HG02943 (cell line): ENCODE results near the gene ACY1.

ENCODE experiments used
- ATAC-seq: cut with Tn5 transposase; IDR thresholded peaks from one replicate; pipeline ENCODE4 v1.9.1; 2021; ENCODE audit warnings: mild to moderate bottlenecking, low read depth, moderate library complexity; ENCODE audit not compliant: unreplicated experiment

Gene ACY1

GRCh38 chr3:51945926-51946705, 37.2 kb upstream of the ACY1 start:
- no peak for ATAC-seq

GRCh38 chr3:51946796-51947195, 36.5 kb upstream of the ACY1 start:
- ATAC-seq, result no peak

DNA sequence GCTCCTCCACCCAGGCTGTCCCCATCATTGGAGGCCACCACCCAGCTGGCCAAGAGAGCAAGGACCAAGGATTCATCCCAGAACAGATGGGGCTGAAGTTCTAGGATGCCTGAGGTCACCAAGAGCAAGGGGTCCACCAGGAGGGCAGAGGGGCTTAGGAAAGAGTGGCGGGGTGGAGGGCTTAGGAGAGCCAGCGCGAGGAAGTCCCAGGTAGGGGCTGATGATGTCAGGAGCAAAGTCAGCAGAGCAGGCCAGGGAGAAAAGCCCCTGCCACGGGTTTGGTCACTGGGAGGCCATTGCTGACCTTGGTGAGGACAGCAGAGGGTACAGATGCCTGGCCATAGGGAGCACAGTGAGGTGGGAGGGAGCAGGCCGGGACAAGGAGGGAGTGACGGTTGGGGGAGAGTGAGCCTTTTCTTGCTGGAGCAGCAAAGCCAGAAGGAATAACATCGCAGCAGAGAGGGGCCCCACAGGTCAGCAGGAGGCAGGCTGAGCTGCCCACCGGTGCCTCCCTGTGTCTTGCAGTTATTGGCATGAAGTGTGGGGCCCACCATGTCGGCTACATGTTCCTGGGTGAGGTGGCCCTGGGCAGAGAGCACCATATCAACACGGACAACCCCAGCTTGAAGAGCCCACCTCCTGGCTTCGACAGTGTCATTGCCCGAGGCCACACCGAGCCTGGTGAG, 36.0 kb upstream of the ACY1 start:
- no peak for ATAC-seq

- no peak for ATAC-seq
These were observed 35.2 kb upstream of the ACY1 start for GRCh38 chr3:51948016-51948580.

DNA sequence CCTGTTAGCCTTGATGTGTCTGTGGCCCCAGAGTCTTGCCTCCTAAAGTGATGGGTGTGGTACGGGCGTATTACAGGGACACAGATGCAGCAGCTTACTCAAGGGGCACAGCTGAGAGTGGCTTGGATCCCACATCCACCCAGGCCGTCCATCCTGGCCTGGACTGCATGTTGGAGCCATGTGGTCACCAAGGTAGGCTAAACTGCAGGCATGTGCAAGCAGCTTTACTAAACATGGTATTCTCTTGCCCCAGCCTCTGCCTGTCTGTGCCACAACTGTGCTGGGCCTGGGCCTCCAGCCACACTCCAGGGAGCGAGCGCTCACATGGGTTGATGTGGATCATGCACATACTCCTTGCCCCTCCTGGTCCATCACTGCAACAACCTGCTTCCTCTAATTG, 34.2 kb upstream of the ACY1 start:
- no peak for ATAC-seq

- ATAC-seq, result no peak
These were observed 32.4 kb upstream of the ACY1 start for GRCh38 chr3:51950899-51951298.

DNA sequence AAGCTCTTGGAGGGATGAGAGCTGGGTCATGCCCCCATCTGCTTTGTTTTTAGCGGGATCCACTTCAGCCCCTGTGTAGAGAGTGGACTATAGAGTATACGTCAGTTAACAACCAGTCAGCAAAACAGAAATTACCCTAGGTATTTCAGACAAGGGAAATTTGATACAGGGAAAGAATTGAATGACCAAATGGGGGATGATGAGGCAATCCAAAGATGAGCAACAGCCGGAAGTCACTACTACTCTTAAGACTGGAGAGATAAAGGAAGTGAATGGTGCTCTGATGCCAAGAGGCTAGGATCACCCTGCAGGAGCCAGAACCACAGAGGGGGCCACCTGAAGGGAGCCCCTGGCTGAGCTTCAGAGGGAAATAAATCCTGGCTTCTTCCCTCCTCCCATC, 29.9 kb upstream of the ACY1 start:
- no peak for ATAC-seq

DNA sequence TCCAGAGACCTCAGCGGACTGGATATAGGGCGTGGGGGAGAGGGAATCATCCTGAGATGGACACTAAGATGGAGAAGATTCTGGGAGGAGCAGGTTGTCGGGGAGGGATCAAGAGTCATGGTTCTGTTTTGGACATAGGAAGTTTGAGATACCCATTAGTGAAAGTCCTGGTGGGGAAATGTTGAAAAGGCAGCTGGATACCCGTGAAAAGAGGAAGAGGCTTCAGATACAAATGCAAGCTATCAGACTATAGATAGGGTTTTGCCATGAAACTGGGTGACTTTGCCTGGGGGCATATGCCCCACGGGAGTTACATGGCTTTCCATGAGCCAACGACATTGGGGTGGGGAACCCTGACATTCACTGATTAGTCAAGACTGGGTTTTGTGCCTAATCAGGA, 29.2 kb upstream of the ACY1 start:
- no peak for ATAC-seq

DNA sequence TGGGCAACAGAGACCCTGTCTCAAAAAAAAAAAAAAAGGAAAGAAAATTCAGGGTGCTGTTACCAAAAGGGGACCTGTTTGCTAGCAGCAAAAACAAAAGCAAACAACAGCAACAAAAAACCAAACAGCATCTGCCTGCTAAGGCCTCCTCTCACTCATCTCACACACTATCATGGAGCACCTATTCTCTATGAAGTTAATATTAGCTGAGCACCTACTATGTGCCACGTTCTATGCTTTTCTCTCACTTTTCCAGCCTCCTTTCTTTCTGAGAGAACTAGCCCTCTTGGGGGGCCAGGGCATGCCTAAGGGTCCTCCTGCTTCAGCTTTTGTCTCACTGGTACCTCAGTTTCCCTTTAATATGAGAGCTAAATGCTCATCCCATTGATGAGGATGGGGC, 28.6 kb upstream of the ACY1 start:
- ATAC-seq, result no peak

DNA sequence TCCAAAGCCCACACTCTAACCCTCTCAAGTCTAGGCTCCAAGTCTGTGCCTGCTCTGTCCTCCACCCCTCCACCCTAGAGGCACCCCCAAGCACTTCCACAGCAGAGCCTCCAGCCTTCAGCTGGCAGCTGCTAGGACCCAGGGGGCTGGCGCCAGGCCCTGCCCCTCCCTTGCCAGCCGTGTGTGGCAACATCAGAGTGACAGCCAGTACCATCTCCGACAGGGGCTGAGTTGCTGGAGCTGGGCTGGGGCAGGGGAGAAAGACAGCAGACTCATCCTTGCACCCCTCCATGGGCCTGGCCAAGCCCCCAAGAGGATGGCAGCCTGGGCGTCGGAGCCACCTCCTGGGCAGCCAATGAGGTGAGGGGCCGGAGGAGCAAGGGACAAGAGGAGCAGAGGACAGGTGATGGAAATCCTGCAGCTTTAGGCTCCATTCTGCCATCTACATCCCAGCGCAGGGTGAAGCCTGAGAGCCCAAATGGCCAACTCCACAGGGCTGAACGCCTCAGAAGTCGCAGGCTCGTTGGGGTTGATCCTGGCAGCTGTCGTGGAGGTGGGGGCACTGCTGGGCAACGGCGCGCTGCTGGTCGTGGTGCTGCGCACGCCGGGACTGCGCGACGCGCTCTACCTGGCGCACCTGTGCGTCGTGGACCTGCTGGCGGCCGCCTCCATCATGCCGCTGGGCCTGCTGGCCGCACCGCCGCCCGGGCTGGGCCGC, 28.0 kb upstream of the ACY1 start, which contains the start of gene GPR62:
Gene GPR62 (plus strand): TSS at position 207 of the 718 bp plus-strand sequence. CDS start 272 bp downstream, at position 479.
- no peak for ATAC-seq

DNA sequence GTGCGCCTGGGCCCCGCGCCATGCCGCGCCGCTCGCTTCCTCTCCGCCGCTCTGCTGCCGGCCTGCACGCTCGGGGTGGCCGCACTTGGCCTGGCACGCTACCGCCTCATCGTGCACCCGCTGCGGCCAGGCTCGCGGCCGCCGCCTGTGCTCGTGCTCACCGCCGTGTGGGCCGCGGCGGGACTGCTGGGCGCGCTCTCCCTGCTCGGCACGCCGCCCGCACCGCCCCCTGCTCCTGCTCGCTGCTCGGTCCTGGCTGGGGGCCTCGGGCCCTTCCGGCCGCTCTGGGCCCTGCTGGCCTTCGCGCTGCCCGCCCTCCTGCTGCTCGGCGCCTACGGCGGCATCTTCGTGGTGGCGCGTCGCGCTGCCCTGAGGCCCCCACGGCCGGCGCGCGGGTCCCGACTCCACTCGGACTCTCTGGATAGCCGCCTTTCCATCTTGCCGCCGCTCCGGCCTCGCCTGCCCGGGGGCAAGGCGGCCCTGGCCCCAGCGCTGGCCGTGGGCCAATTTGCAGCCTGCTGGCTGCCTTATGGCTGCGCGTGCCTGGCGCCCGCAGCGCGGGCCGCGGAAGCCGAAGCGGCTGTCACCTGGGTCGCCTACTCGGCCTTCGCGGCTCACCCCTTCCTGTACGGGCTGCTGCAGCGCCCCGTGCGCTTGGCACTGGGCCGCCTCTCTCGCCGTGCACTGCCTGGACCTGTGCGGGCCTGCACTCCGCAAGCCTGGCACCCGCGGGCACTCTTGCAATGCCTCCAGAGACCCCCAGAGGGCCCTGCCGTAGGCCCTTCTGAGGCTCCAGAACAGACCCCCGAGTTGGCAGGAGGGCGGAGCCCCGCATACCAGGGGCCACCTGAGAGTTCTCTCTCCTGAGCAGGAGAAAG, 27.2 kb upstream of the ACY1 start:
- ATAC-seq, result no peak

DNA sequence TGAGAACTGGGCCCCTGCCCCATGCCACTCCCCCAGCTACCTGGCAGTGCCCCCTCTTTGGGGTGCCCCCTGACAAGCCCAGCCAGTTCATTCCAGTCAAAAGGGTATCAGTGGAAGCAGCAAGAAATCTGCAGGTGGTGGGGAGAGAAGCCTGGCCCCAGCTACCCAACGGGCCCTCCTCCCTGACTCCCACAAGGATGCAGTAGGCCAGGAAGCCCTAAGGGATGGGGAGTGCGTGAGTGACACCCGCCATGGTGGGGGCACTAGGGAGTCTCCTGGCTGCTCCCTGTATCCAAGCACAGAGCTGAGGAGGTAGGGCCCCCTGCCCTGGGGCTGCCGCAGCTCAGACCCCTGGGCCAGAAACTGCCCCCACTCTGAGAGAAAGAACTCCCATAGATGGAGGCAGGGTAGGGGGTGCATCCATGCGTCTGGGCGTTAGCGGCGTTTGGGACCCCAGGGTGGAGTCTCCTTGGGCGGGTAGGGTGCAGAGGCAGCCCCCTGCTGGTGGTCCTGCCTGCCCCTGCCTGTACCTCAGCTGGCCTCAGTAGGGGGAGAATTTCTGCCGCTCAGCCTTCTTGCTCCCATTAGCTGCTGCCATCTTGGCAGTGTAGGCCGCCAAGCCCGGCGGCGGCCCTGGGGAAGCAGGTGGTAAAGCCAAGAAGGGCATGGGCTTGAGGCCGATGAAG, 25.7 kb upstream of the ACY1 start:
- ATAC-seq, result no peak

GRCh38 chr3:51958603-51959521, 24.5 kb upstream of the ACY1 start:
- ATAC-seq, result no peak

DNA sequence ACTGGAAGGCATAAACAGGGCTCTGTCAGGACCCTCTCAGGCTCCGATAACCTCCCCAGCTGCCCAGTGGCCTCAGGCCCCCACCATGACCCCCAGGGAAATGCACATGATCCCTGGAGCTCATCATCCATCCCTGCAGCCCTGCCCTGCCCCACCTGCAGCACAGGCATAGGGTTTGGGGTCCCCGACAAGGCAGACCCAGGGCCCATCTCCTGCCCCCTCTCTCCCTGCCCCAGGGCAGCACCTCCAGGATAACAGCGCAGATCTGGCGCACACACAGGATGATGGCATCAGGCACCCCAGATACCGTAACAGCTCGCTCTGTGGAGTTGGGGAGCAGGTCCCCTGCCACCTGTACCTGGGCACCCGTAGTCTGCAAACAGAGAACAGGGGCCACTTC, 23.7 kb upstream of the ACY1 start:
- ATAC-seq, result no peak

DNA sequence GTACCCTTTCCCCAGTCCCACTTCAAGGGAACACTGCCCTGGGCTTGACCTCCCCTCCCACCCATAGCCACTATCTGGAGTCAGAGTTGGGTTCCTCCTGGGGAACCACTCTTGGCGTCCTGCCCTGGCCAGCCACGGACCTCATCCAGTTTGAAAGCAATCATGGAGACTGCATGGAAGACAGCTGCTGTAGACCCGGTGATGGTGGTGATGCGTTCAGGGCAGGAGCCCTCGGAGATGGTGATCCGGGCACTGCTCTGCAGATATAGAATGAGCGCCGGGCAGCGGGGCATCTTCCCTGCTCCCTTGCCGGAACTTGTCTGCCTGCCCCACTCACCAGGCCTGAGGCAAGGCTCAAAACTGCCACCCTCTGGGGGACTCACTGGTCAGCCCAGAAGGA, 22.9 kb upstream of the ACY1 start:
- ATAC-seq, result no peak

DNA sequence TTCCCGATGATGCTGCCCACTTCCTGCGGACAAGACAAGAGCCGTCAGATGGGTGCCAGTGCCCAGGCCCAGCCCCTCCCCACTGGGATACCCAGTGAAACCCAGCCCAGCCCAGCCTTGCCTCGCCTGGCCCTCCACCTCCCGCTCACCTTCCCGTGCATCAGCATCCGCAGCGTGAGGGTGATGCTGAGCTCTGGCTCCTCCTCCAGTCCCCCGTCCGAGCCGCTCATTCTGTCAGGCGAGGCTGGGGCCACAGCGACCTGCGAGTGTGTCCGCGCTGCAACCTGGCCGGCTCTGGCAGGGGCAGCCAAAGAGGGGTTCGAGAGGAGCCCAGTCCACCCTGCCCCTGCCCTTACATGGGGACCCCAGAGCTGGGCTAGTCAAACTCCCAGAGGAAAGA, 22.3 kb upstream of the ACY1 start:
- ATAC-seq, result no peak

DNA sequence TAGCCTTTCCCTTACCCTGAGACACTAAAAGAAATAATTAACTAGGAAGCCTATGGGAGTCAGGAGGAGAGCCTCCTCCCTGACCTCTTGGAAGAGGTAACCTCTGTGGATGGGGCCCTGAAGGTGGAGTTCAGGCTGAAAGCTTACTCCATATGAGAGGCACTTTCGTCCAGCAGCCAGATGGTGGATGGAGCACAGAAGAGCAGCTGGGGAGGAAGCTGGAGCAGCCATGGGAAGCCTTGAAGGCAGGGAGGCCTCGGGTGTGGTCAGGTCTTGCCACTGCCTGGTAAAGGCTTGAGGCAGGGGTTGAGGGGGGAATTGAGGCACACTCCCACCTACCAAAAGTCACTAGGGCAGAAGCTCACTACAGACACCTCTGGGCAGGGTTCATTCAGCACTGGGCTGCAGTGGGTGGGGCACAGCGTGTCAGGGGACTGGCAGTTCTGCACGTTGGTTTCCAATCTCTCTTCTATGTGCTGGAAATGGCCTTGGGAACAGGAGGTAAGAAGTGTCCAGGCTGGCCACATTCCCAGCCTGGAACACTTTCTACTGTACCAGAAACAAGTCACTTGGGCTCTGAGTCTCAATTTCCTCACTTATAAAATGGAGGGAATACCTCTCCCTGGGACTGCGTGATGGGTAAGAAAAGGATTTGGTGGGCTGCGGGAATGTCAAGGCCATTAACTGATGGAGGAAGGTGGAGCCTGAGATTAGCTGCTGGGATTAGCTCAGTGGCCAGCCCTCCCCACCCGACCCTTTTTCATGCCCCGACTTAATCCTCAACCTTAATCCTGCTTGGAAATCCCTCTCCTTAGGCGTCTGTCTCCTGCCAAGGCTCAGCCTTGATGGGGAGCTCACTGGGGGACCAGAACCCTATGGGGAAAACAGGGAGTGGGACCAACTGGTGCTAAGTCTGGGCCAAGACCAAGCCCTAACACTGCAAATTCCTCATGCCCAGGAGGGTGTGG, 21.4 kb upstream of the ACY1 start:
- no peak for ATAC-seq
